ENCODE results near the gene NIPAL3. TPM values are rescaled to one million over a fixed set of nuclear protein-coding genes. Genes with fewer than 3 reads are reported as not detected.
"Not testable (repeated sequence)": the region's sequence is repeated elsewhere in the genome, so short reads cannot be mapped to it uniquely, and the experiment has no call there.

Gene NIPAL3
- total and polyA plus RNA-seq, 8 donors: 13.8 to 41.1 (median 14.5) TPM

GRCh38 chr1:24516506-24516905 is 100.9 kb downstream of the NIPAL3 start:
- ATAC-seq: no peak
- H3K36me3 ChIP-seq: no peaks in the 10 kb centered on the region
- no peak for DNase-seq
- intact Hi-C loops (cut with DNase I): no loop called here
- no peak for TF ChIP-seq CTCF (IDR thresholded peaks at IDR 0.05)
- no peaks in the 10 kb centered on the region for H3K27me3 ChIP-seq
- no peak overlapping the region for H3K27ac ChIP-seq
- no peaks in the 10 kb centered on the region for H3K9me3 ChIP-seq
- H3K4me1 ChIP-seq: no peaks in the 10 kb centered on the region
- no peak overlapping the region for H3K4me3 ChIP-seq

- no peaks in the 10 kb centered on the region for H3K4me1 ChIP-seq
- no peak overlapping the region for H3K27ac ChIP-seq
- H3K27me3 ChIP-seq: no peaks in the 10 kb centered on the region
- H3K9me3 ChIP-seq: no peaks in the 10 kb centered on the region
- intact Hi-C loops (cut with DNase I): no loop called here
- DNase-seq (no peak), ATAC-seq (no peak)
- no peaks in the 10 kb centered on the region for H3K36me3 ChIP-seq
- no peak overlapping the region for H3K4me3 ChIP-seq
- TF ChIP-seq CTCF (IDR thresholded peaks at IDR 0.05): no peak
Observed at GRCh38 chr1:24517898-24518297, 102.3 kb downstream of the NIPAL3 start.

GRCh38 chr1:24520282-24520681 is 104.7 kb downstream of the NIPAL3 start:
- H3K27ac ChIP-seq; DNase-seq; intact Hi-C loops (cut with DNase I); ATAC-seq; H3K36me3 ChIP-seq; H3K4me1 ChIP-seq; H3K9me3 ChIP-seq; H3K27me3 ChIP-seq; H3K4me3 ChIP-seq: not testable (repeated sequence)

Other genes starting within 250 kb of the NIPAL3 start
- gene IFNLR1, start 228.5 kb upstream of the NIPAL3 start, total RNA-seq: 1 to 10 TPM; 4.1 to 5.9 TPM
- gene IFNLR1, start 228.5 kb upstream of the NIPAL3 start, polyA plus RNA-seq (ENCODE audit: insufficient read length in 6 of 6): 1 to 10 TPM; 2.5 to 5.1 (median 3.8) TPM
- 1 to 10 TPM in 1 of 2 donors, not detected in 1; 1.6 TPM for gene GRHL3, start 96.4 kb upstream of the NIPAL3 start, total RNA-seq
- gene GRHL3, start 96.4 kb upstream of the NIPAL3 start, polyA plus RNA-seq (ENCODE audit: insufficient read length in 6 of 6): under 1 TPM; 0.20 to 0.38 (median 0.30) TPM
- gene STPG1, start 2.0 kb upstream of the NIPAL3 start, total RNA-seq: 1 to 10 TPM; 8.7 to 9.1 TPM
- gene STPG1, start 2.0 kb upstream of the NIPAL3 start, polyA plus RNA-seq (ENCODE audit: insufficient read length in 6 of 6): 10 to 100 TPM in 1 of 6 donors, 1 to 10 TPM in 5; 7.8 to 11.1 (median 9.2) TPM
- gene RCAN3, start 87.0 kb downstream of the NIPAL3 start, total RNA-seq: 10 to 100 TPM; 14.9 to 15.1 TPM
- gene RCAN3, start 87.0 kb downstream of the NIPAL3 start, polyA plus RNA-seq (ENCODE audit: insufficient read length in 6 of 6): 10 to 100 TPM in 3 of 6 donors, 1 to 10 TPM in 3; 8.1 to 11.2 (median 10.3) TPM
- 1 to 10 TPM; 5.4 to 7.8 TPM for gene NCMAP, start 140.3 kb downstream of the NIPAL3 start, total RNA-seq
- 1 to 10 TPM; 3.0 to 6.2 (median 4.9) TPM for gene NCMAP, start 140.3 kb downstream of the NIPAL3 start, polyA plus RNA-seq (ENCODE audit: insufficient read length in 6 of 6)
- gene SRRM1, start 227.5 kb downstream of the NIPAL3 start, total RNA-seq: 100 to 1,000 TPM in 1 of 2 donors, 10 to 100 TPM in 1; 86.4 to 120 TPM
- gene SRRM1, start 227.5 kb downstream of the NIPAL3 start, polyA plus RNA-seq (ENCODE audit: insufficient read length in 6 of 6): 100 to 1,000 TPM; 170 to 213 (median 187) TPM

All from left lung (tissue), 10 donors.